SK-N-SH (cell line): Measurements from ENCODE around the gene RGS14. TPM values are rescaled to one million over a fixed set of nuclear protein-coding genes. Genes with fewer than 3 reads are reported as not detected.
A peak's percentile ranks its signal among the peaks of the same experiment; 100 is the strongest.

Experiments
- CTCF ChIA-PET: fragments of 300-600, 350-600 bp; formaldehyde crosslinking; extraction: SDS; loops from one replicate; lab custom pipeline; 2021; lab: Yijun Ruan, JAX
- POLR2A ChIA-PET: fragments of 350-600 bp; sonication (Branson Sonifier 250); formaldehyde crosslinking; extraction: SDS; loops from one replicate; lab custom pipeline; 2020; ENCODE audit warnings: antibody characterized with exemption, inconsistent platforms; lab: Yijun Ruan, JAX
- DNase-seq: peaks from one replicate; pipeline ENCODE4 v3.0.0; 2012
- H2AFZ ChIP-seq: fragments of 200-600 bp; sonication (generic); 2 replicates; pipeline ENCODE4 v1.8.1; 2016; ENCODE audit warnings: antibody characterized with exemption, mild to moderate bottlenecking, low read depth
- H3F3A ChIP-seq: fragments of 200-600 bp; sonication (generic); replicated peaks from 2 replicates; pipeline ENCODE3; 2016; ENCODE audit warnings: antibody characterized with exemption, mild to moderate bottlenecking; ENCODE audit not compliant: insufficient read depth
- H3K27ac ChIP-seq, 2 experiments: fragments of 200-500 bp in 1 of 2; fragments of 200-600 bp in 1 of 2; sonication (Bioruptor generic) in 1 of 2; sonication (generic), shearing (Covaris generic) in 1 of 2; 2 replicates each; pipeline versions ENCODE4 v1.5.1 to v1.6.1; 2014 to 2016; ENCODE audit warnings: low read depth in 2 of 2, inconsistent platforms in 1 of 2, low read length in 1 of 2, mild to moderate bottlenecking in 1 of 2, mixed read lengths in 1 of 2
- H3K27me3 ChIP-seq: fragments of 200-600 bp; sonication (generic), shearing (Covaris generic); 2 replicates; pipeline ENCODE4 v1.6.1; 2016; ENCODE audit warnings: mixed run types; ENCODE audit not compliant: insufficient read depth
- H3K36me3 ChIP-seq, 2 experiments: fragments of 200-500 bp in 1 of 2; fragments of 200-600 bp in 1 of 2; sonication (Bioruptor generic) in 1 of 2; sonication (generic) in 1 of 2; replicated peaks in 1 of 2; 2 replicates each; pipeline versions ENCODE3 to v1.5.1; 2014 to 2016; ENCODE audit warnings: low read length in 1 of 2, mild to moderate bottlenecking in 1 of 2; ENCODE audit not compliant: insufficient read depth in 2 of 2, control insufficient read depth in 1 of 2
- H3K4me1 ChIP-seq, 2 experiments: fragments of 200-500 bp in 1 of 2; fragments of 200-600 bp in 1 of 2; sonication (Bioruptor generic) in 1 of 2; sonication (generic), shearing (Covaris generic) in 1 of 2; 2 replicates each; pipeline versions ENCODE4 v1.5.1 to v1.6.1; 2014 to 2016; ENCODE audit warnings: low read depth in 1 of 2, low read length in 1 of 2, mixed run types in 1 of 2; ENCODE audit not compliant: insufficient read depth in 2 of 2, control insufficient read depth in 1 of 2
- H3K4me2 ChIP-seq: fragments of 200-600 bp; sonication (generic), shearing (Covaris generic); 2 replicates; pipeline ENCODE4 v1.6.1; 2017; ENCODE audit warnings: mixed run types
- H3K4me3 ChIP-seq, 2 experiments: fragments of 200-500 bp in 1 of 2; fragments of 200-600 bp in 1 of 2; sonication (Bioruptor generic) in 1 of 2; sonication (generic), shearing (Covaris generic) in 1 of 2; 2 replicates each; pipeline versions ENCODE4 v1.5.1 to v1.8.1; 2014 to 2016; ENCODE audit warnings: low read depth in 2 of 2, inconsistent platforms in 1 of 2, low read length in 1 of 2, mild to moderate bottlenecking in 1 of 2, mixed read lengths in 1 of 2, moderate library complexity in 1 of 2
- H3K79me2 ChIP-seq: fragments of 200-600 bp; sonication (generic); 2 replicates; pipeline ENCODE4 v1.8.1; 2017; ENCODE audit warnings: mild to moderate bottlenecking; ENCODE audit not compliant: insufficient read depth
- H3K9ac ChIP-seq: fragments of 200-600 bp; sonication (generic); 2 replicates; pipeline ENCODE4 v1.6.1; 2017; ENCODE audit warnings: mixed run types
- H3K9me2 ChIP-seq: fragments of 200-600 bp; sonication (generic); 2 replicates; pipeline ENCODE4 v1.6.1; 2017; ENCODE audit warnings: mixed run types
- H3K9me3 ChIP-seq: fragments of 200-600 bp; sonication (generic); 2 replicates; pipeline ENCODE4 v1.6.1; 2017; ENCODE audit warnings: mixed run types, mild to moderate bottlenecking, moderate library complexity
- H4K20me1 ChIP-seq: fragments of 200-600 bp; sonication (generic); 2 replicates; pipeline ENCODE4 v1.6.1; 2017; ENCODE audit warnings: mild to moderate bottlenecking, mixed run types; ENCODE audit not compliant: insufficient read depth
- ELF1 ChIP-seq: IDR thresholded peaks from 2 replicates; pipeline ENCODE4 v1.4.0; 2012
- FOSL2 ChIP-seq: IDR thresholded peaks from 2 replicates; pipeline ENCODE4 v1.4.0; 2012; ENCODE audit warnings: low read depth, mild to moderate bottlenecking, moderate library complexity, borderline replicate concordance
- FOXJ3 ChIP-seq: sonication (generic); formaldehyde crosslinking; IDR thresholded peaks from 2 replicates; pipeline ENCODE4 v1.5.1; 2020; ENCODE audit warnings: mild to moderate bottlenecking, missing genetic modification reagents
- IRF3 ChIP-seq: fragments of 150-350 bp; IDR thresholded peaks from 2 replicates; pipeline ENCODE4 v1.6.1; 2016; ENCODE audit warnings: mild to moderate bottlenecking, low read depth, low read length
- MEF2A ChIP-seq: IDR thresholded peaks from 2 replicates; pipeline ENCODE4 v1.4.0; 2012; ENCODE audit warnings: low read depth, borderline replicate concordance
- MXI1 ChIP-seq: IDR thresholded peaks from 2 replicates; pipeline ENCODE4 v1.6.1; 2012; ENCODE audit warnings: mild to moderate bottlenecking, low read depth, low read length, improper control_type of control experiment
- RFX5 ChIP-seq: IDR thresholded peaks from 2 replicates; pipeline ENCODE4 v1.6.1; 2012; ENCODE audit warnings: mild to moderate bottlenecking, improper control_type of control experiment, low read length
- RXRA ChIP-seq: IDR thresholded peaks from 2 replicates; pipeline ENCODE4 v1.4.0; 2012; ENCODE audit warnings: low read depth, mild to moderate bottlenecking, borderline replicate concordance
- SIN3A ChIP-seq: IDR thresholded peaks from 2 replicates; pipeline ENCODE4 v1.6.1; 2012; ENCODE audit warnings: low read depth, mild to moderate bottlenecking, low read length, moderate library complexity, borderline replicate concordance
- SMC3 ChIP-seq: IDR thresholded peaks from 2 replicates; pipeline ENCODE4 v1.6.1; 2012; ENCODE audit warnings: low read depth, low read length, improper control_type of control experiment
- YY1 ChIP-seq: IDR thresholded peaks from 2 replicates; pipeline ENCODE4 v1.4.0; 2012; ENCODE audit warnings: low read depth, mild to moderate bottlenecking
- WGBS: methylation state at CpG from one replicate; pipeline ENCODE4 v1.1.6; 2017; ENCODE audit warnings: low lambda C conversion rate; 5-methylcytosine and 5-hydroxymethylcytosine counted together
- polyA plus RNA-seq, 3 experiments: library from polyadenylated mRNA; depleted of rRNA; stranded (reverse); fragments of >200 nt; gene quantifications; 2 replicates each; pipeline ENCODE4 v1.2.3, GENCODE V29; 2012

Gene RGS14
- polyA plus RNA-seq, 1 of the 3 experiments (the other 2 are of a cell fraction): 26.5 TPM

GRCh38 chr5:177404641-177405179 is 47.0 kb downstream of the RGS14 start:
- H3F3A ChIP-seq: peaks cover 14% of the 10 kb centered on the region
- H3K9me3 ChIP-seq: no peaks in the 10 kb centered on the region
- peak overlapping the region in 1 of 2 experiments; percentile 96; a peak in 2 of 4 replicates for H3K27ac ChIP-seq
- H3K9ac ChIP-seq: peak overlapping the region; percentile 55
- ChIA-PET CTCF (interaction anchor here (0.8 to 9.7 kb wide), 35 partner anchors 11 to 276 kb away, joined by 3 to 375 read pairs (median 10); partner anchors contain the start of genes DDX41, DOK3, GRK6 and LMAN2), POLR2A (interaction anchor here (0.8 to 4.6 kb wide), 12 partner anchors 12 to 96 kb away, joined by 3 to 72 read pairs (median 6); partner anchors contain the start of genes GRK6, LMAN2 and PRR7)
- peak overlapping the region; percentile 60 to 83 for H3K4me3 ChIP-seq
- H3K4me2 ChIP-seq: peak overlapping the region; percentile 97; the same call in 1 of the 2 replicates
- no peaks in the 10 kb centered on the region for H3K36me3 ChIP-seq
- H3K4me1 ChIP-seq: peaks cover 0 to 28% of the 10 kb centered on the region in 2 experiments; a peak in 1 of 4 replicates
- H3K79me2 ChIP-seq: no peaks in the 10 kb centered on the region
- WGBS: 32% methylated on average over 8 of the region's 16 CpGs
- H3K27me3 ChIP-seq: no peaks in the 10 kb centered on the region
- H2AFZ ChIP-seq: peak overlapping the region; percentile 92
- peak; percentile 87 for DNase-seq
- no peaks in the 10 kb centered on the region for H3K9me2 ChIP-seq
- no peaks in the 10 kb centered on the region for H4K20me1 ChIP-seq
- TF ChIP-seq FOXJ3: no peak
- no peak for TF ChIP-seq MEF2A
- TF ChIP-seq ELF1: no peak
- TF ChIP-seq MXI1: peak; percentile 65; the same call in 1 of the 2 replicates
- TF ChIP-seq YY1: no peak
- TF ChIP-seq FOSL2: no peak
- TF ChIP-seq SMC3: no peak
- TF ChIP-seq, all 33 proteins: peak for 1

- Histone ChIP-seq H3K4me2 (0 out of 2 replicates have a peak overlapping the region, but pooled peaks have one; percentile 97), H3K9ac (no peak overlapping the region), H3K36me3 (no peaks in the 10 kb centered on the region), H3K27ac (peak overlapping the region in 1 of 2 experiments; percentile 96; a peak in 2 of 4 replicates), H2AFZ (peak overlapping the region; percentile 92; the same call in 1 of the 2 replicates), H4K20me1 (no peaks in the 10 kb centered on the region), H3K4me1 (peaks cover 0 to 28% of the 10 kb centered on the region in 2 experiments; a peak in 1 of 4 replicates), H3K79me2 (no peaks in the 10 kb centered on the region)
- ChIA-PET CTCF (interaction anchor here (1.3 to 9.7 kb wide), 16 partner anchors 10 to 98 kb away, joined by 3 to 375 read pairs (median 30); partner anchors contain the start of genes GRK6, LMAN2, PDLIM7 and PRR7), POLR2A (interaction anchor here (1.2 to 4.6 kb wide), 7 partner anchors 15 to 96 kb away, joined by 3 to 72 read pairs (median 8); partner anchors contain the start of genes LMAN2 and PRR7)
- WGBS: 89% methylated on average over 2 of the region's 2 CpGs
- no peak for DNase-seq
- TF ChIP-seq RFX5 (no peak), RXRA (no peak), SIN3A (no peak), IRF3 (no peak)
- TF ChIP-seq, all 33 proteins: peak for 0
- Histone ChIP-seq H3K27me3 (no peaks in the 10 kb centered on the region), H3K4me3 (no peak overlapping the region; a peak in 1 of 4 replicates), H3K9me3 (no peaks in the 10 kb centered on the region), H3K9me2 (no peaks in the 10 kb centered on the region), H3F3A (peaks cover 14% of the 10 kb centered on the region)
Observed at GRCh38 chr5:177405312-177405711, 47.6 kb downstream of the RGS14 start.
